GM12875 (cell line): Measurements from ENCODE around the gene GORASP2.

Experiments used
- H3K4me3 ChIP-seq: one replicate; pipeline ENCODE4 v1.5.1; 2011; ENCODE audit warnings: low read depth, low read length, control low read depth
- CTCF ChIP-seq: IDR thresholded peaks from 2 replicates; pipeline ENCODE4 v1.5.1; 2011; ENCODE audit warnings: low read depth, mild to moderate bottlenecking, control low read depth, inconsistent platforms, low read length, moderate library complexity, borderline replicate concordance; ENCODE audit not compliant: insufficient read depth

GORASP2 gene

DNA sequence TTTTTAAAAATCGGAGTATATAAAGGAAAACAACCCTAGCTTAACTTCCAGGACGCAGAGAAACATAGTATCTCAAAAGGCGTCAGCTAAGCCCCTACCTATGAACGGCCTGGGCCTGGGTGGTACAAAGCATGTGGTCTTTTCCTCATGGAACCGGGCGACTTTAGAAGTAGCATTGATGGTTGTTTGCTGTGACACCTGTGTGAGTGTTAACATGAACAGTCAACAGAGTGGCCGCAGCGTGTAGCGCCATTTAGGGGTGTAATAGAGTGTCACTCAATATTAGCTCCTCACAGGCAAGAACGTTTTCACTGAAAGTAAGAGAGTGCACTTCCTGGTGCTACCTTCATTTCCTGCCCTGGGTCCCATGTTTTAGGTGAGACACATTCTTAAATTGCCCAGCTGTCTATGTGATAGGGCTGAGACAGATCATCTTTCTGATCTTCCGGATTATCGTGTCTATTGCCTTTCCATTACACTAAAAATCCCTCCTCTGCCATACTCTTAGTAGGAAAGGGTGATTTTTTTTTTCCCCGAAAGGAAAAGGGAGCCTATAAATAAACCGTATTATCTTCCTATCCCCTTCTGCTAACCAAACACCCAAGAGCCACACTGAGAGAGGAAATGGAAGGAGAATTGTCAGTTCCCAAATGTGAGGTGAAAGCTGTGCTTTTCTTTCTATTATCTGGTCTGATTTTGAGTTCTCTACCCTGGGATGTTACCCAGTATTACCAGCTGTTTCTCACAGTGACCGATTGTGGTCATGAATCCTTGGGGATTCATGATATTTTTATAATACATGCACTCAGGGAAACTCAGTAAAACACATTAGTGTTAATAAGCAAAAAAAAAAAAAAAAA is 1.3 kb downstream of the GORASP2 start:
- peak overlapping the region; percentile 82 for H3K4me3 ChIP-seq

GRCh38 chr2:170930991-170931266 is 1.9 kb downstream of the GORASP2 start:
- TF ChIP-seq CTCF, result no peak
- H3K4me3 ChIP-seq, result no peak overlapping the region

More for the DNA sequence above, 1.3 kb downstream of the GORASP2 start:
- TF ChIP-seq CTCF, result no peak

DNA sequence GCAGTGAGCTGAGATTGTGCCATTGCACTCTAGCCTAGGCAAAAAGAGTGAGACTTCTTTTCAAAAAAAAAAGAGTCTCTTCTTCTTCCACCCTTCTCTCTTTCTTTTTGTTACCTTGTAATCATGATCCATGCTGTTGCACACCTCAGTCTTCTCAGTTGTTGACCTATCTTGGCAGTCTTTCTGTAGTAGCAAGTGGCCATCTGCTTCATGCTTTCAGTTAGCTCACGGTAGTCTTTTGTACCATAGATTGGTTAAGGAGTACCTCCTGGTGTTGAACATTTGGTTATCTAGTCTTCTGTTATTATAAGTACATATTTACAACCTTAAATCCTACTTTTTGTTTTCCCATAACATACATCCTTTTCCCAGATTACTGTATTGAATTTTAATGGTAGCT is 3.1 kb downstream of the GORASP2 start:
- TF ChIP-seq CTCF, result no peak
- H3K4me3 ChIP-seq, result no peak overlapping the region

DNA sequence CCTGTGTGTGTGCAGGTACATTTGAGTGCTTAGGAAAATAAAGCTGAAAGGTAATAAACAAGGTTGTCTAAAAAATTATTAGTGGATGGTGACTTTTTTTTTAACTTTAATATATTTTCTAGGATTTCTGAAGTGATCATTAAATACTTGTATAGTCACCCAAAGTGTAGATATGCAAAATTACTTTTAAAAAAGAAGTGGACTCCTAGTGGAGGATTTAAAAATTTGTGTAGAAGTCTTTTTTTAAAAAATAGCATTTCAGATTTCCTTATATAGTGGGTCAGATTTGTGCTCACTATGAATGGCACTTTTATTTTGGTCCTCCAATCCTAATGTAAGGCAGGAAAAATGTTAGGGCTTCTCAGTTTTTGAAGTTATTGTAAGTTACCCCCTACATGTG is 3.9 kb downstream of the GORASP2 start:
- TF ChIP-seq CTCF, result no peak
- H3K4me3 ChIP-seq, result no peak overlapping the region

DNA sequence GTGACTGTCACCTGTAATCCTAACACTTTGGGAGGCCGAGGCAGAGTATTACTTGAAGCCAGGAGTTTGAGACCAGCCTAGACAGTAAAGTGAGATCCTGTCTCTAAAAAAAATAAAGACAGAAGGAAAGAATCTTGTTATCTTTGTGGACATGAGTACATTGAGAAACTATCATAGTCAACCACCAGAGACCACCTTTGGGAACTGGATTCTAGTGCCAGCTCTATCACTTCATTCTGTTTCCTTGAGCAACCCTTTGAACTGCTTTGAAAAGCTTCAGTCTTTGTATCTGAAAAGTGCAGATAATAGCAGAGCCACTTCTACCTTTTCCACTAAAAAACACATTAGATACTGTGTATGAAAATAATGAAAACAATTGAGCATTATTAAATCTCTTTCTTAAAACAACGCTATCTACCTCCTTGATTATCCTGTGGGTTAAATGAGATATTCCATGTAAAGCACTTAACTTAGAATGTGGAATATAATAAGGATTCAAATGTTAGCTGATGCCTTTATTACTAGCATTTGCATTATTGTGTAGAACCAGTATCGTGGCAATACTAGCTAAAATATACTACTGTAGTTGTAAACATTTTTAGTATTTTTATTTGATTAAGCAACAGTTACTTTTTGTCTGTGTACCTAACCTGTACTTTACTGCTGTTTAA is 8.8 kb downstream of the GORASP2 start:
- TF ChIP-seq CTCF, result no peak
- no peak overlapping the region for H3K4me3 ChIP-seq

- no peak overlapping the region for H3K4me3 ChIP-seq
- no peak for TF ChIP-seq CTCF
Observed at GRCh38 chr2:170940066-170940465, 11.0 kb downstream of the GORASP2 start.

DNA sequence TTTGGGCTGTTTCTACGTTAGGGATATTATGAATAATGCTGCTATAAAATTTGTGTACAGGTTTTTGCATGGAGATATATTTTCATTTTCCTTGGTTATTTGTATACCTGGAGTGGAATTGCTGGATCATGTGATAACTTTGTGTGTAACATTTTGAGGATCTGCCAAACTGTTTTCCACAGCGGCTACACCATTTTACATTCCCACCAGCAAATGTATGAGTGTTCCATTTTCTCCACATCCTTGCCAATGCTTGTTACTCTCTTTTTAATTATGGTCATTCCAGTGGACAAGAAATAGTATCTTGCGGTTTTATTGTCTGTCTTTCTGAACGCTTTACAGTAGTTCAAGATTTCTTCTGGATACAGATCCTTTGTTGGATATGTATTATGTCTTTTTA is 13.6 kb downstream of the GORASP2 start:
- TF ChIP-seq CTCF, result no peak
- H3K4me3 ChIP-seq, result no peak overlapping the region
